ENCODE measurements around the gene FAM114A2. TPM values are rescaled to one million over a fixed set of nuclear protein-coding genes. Genes with fewer than 3 reads are reported as not detected.

The FAM114A2 gene
- polyA plus RNA-seq, 1 donor from 2014 or later: 24.8 TPM

DNA sequence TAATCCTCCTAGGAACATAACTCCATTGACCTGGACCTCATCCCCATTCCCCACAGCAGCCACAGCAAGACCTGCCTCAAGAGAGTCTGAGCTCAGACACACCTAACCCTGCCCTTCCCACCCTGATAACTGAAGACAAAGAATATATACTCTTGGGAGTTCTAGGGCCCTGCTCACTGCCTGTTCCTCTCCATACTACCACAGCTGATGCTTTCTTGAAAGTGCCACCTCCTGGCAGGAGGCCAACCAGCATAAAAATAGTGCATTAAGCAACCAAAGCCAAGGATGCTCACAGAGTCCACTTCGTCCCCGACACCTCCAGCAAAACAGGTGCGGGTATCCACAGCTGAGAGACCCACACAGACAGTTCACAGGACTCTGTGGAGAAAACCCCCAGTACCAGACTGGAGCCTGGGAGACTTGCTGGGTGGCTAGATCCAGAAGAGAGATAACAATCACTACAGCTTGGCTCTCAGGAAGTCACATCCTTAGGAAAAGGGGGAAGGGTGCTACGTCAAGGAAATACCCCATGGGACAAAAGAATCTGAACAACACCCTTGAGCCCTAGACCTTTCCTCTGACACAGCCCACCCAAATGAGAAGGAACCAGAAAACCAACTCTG, 23.5 kb downstream of the FAM114A2 start:
- no peak for TF ChIP-seq TAF1 (IDR thresholded peaks at IDR 0.05; ENCODE audit: low read depth)
- TF ChIP-seq, protein P1, sequence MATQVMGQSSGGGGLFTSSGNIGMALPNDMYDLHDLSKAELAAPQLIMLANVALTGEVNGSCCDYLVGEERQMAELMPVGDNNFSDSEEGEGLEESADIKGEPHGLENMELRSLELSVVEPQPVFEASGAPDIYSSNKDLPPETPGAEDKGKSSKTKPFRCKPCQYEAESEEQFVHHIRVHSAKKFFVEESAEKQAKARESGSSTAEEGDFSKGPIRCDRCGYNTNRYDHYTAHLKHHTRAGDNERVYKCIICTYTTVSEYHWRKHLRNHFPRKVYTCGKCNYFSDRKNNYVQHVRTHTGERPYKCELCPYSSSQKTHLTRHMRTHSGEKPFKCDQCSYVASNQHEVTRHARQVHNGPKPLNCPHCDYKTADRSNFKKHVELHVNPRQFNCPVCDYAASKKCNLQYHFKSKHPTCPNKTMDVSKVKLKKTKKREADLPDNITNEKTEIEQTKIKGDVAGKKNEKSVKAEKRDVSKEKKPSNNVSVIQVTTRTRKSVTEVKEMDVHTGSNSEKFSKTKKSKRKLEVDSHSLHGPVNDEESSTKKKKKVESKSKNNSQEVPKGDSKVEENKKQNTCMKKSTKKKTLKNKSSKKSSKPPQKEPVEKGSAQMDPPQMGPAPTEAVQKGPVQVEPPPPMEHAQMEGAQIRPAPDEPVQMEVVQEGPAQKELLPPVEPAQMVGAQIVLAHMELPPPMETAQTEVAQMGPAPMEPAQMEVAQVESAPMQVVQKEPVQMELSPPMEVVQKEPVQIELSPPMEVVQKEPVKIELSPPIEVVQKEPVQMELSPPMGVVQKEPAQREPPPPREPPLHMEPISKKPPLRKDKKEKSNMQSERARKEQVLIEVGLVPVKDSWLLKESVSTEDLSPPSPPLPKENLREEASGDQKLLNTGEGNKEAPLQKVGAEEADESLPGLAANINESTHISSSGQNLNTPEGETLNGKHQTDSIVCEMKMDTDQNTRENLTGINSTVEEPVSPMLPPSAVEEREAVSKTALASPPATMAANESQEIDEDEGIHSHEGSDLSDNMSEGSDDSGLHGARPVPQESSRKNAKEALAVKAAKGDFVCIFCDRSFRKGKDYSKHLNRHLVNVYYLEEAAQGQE (IDR thresholded peaks at IDR 0.05; ENCODE audit: borderline replicate concordance): no peak
- TF ChIP-seq, protein P2, sequence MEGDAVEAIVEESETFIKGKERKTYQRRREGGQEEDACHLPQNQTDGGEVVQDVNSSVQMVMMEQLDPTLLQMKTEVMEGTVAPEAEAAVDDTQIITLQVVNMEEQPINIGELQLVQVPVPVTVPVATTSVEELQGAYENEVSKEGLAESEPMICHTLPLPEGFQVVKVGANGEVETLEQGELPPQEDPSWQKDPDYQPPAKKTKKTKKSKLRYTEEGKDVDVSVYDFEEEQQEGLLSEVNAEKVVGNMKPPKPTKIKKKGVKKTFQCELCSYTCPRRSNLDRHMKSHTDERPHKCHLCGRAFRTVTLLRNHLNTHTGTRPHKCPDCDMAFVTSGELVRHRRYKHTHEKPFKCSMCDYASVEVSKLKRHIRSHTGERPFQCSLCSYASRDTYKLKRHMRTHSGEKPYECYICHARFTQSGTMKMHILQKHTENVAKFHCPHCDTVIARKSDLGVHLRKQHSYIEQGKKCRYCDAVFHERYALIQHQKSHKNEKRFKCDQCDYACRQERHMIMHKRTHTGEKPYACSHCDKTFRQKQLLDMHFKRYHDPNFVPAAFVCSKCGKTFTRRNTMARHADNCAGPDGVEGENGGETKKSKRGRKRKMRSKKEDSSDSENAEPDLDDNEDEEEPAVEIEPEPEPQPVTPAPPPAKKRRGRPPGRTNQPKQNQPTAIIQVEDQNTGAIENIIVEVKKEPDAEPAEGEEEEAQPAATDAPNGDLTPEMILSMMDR (IDR thresholded peaks at IDR 0.05; ENCODE audit: poor library complexity, severe bottlenecking): no peak
- TF ChIP-seq MXI1 (conservative IDR thresholded peaks at IDR 0.05; ENCODE audit: poor library complexity, severe bottlenecking): no peak
- TF ChIP-seq POLR2AphosphoS5 (IDR thresholded peaks at IDR 0.05): no peak
- TF ChIP-seq SMC3 (conservative IDR thresholded peaks at IDR 0.05; ENCODE audit: poor library complexity): no peak
- TF ChIP-seq RAD21 (conservative IDR thresholded peaks at IDR 0.05): no peak
- no peak for TF ChIP-seq EZH2 (IDR thresholded peaks at IDR 0.05; ENCODE audit: borderline replicate concordance, insufficient read depth, low read length, poor library complexity, severe bottlenecking)
- TF ChIP-seq EP300 (conservative IDR thresholded peaks at IDR 0.05; ENCODE audit: poor library complexity, severe bottlenecking): no peak
- no peak overlapping the region for H3K9ac ChIP-seq (ENCODE audit: low read length)
- H3K9me2 ChIP-seq (ENCODE audit: insufficient read depth, low read length): no peaks in the 10 kb centered on the region
- H3K79me2 ChIP-seq (replicated peaks; ENCODE audit: insufficient read depth, low read length): no peaks in the 10 kb centered on the region
- H3K27ac ChIP-seq (ENCODE audit: low read length): no peak overlapping the region
- H2AFZ ChIP-seq (ENCODE audit: low read depth, low read length): no peak overlapping the region
- H4K20me1 ChIP-seq (ENCODE audit: insufficient read depth): no peaks in the 10 kb centered on the region
- H3K4me2 ChIP-seq (ENCODE audit: low read length): no peak overlapping the region
- H3F3A ChIP-seq (ENCODE audit: insufficient read depth, low read length, poor library complexity, severe bottlenecking): no peaks in the 10 kb centered on the region
- no peaks in the 10 kb centered on the region for H3K36me3 ChIP-seq (ENCODE audit: insufficient read depth, low read length)
- no peaks in the 10 kb centered on the region for H3K27me3 ChIP-seq (ENCODE audit: insufficient read depth, low read depth, low read length)
- no peak overlapping the region for H3K4me3 ChIP-seq (ENCODE audit: low read length)
- no peaks in the 10 kb centered on the region for H3K9me3 ChIP-seq (ENCODE audit: low read length)

DNA sequence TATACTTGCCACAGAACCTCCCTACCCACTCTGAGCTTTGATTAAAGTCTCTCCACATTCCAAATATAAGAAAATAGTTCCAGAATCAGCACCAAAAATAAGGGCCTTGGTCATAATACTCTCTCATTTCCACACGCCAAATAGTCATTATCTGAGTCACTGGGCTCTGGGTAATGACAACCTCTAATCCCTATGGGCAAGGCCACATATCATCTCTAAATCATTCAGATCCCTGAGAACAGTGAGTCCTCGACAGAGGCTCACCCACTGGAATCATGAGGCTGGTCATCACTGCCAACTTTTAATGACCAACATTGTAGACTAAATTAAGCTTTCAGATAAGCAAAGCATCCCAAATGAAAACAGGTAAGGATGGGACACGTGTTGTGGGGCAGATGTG, 28.1 kb downstream of the FAM114A2 start:
- H3K4me3 ChIP-seq (ENCODE audit: low read length): no peak overlapping the region
- H3K27ac ChIP-seq (ENCODE audit: low read length): no peak overlapping the region
- no peaks in the 10 kb centered on the region for H3K9me2 ChIP-seq (ENCODE audit: insufficient read depth, low read length)
- TF ChIP-seq, protein P1 (IDR thresholded peaks at IDR 0.05; ENCODE audit: borderline replicate concordance): no peak
- no peak for TF ChIP-seq MXI1 (conservative IDR thresholded peaks at IDR 0.05; ENCODE audit: poor library complexity, severe bottlenecking)
- no peaks in the 10 kb centered on the region for H3K9me3 ChIP-seq (ENCODE audit: low read length)
- no peak overlapping the region for H2AFZ ChIP-seq (ENCODE audit: low read depth, low read length)
- no peak overlapping the region for H3K9ac ChIP-seq (ENCODE audit: low read length)
- H4K20me1 ChIP-seq (ENCODE audit: insufficient read depth): no peaks in the 10 kb centered on the region
- no peaks in the 10 kb centered on the region for H3F3A ChIP-seq (ENCODE audit: insufficient read depth, low read length, poor library complexity, severe bottlenecking)
- no peaks in the 10 kb centered on the region for H3K27me3 ChIP-seq (ENCODE audit: insufficient read depth, low read depth, low read length)
- H3K79me2 ChIP-seq (replicated peaks; ENCODE audit: insufficient read depth, low read length): no peaks in the 10 kb centered on the region
- H3K4me2 ChIP-seq (ENCODE audit: low read length): no peak overlapping the region
- H3K36me3 ChIP-seq (ENCODE audit: insufficient read depth, low read length): no peaks in the 10 kb centered on the region
